Occipital lobe (tissue), 2 donors: ENCODE measurements around the gene MREG. TPM values are rescaled to one million over a fixed set of nuclear protein-coding genes. Genes with fewer than 3 reads are reported as not detected.

Source experiments
- DNase-seq: peaks from one replicate; lab custom pipeline; 2025; lab: John Stamatoyannopoulos, UW
- total RNA-seq: library from RNA; depleted of rRNA; stranded (reverse); fragments of >200 nt; gene quantifications from one replicate; pipeline ENCODE4 v1.2.3, GENCODE V29; 2014

MREG gene
- total RNA-seq = 2.5 TPM

- DNase-seq = peak; percentile 51
Measured at GRCh38 chr2:216013080-216013909, at the start of gene MREG. Gene MREG (minus strand): TSS chr2:216013551. CDS start chr2:216013327, 224 bp downstream.

- no peak for DNase-seq
Measured at GRCh38 chr2:216059233-216059834, 46.0 kb upstream of the MREG start.

- no peak for DNase-seq
Measured at GRCh38 chr2:216057688-216058193, 44.4 kb upstream of the MREG start.

GRCh38 chr2:216056739-216057138, 43.4 kb upstream of the MREG start:
- no peak for DNase-seq

- DNase-seq = no peak
Measured at GRCh38 chr2:216055680-216056079, 42.3 kb upstream of the MREG start.

- no peak for DNase-seq
Measured at GRCh38 chr2:216052420-216052819, 39.1 kb upstream of the MREG start.

- no peak for DNase-seq
Measured at GRCh38 chr2:216051350-216051749, 38.0 kb upstream of the MREG start.

GRCh38 chr2:216049452-216049851, 36.1 kb upstream of the MREG start:
- DNase-seq = no peak

- DNase-seq = no peak
Measured at GRCh38 chr2:216047397-216047796, 34.0 kb upstream of the MREG start.

GRCh38 chr2:216044883-216045486, 31.6 kb upstream of the MREG start:
- no peak for DNase-seq

GRCh38 chr2:216043949-216044348, 30.6 kb upstream of the MREG start:
- no peak for DNase-seq

- DNase-seq = no peak
Measured at GRCh38 chr2:216041438-216041837, 28.1 kb upstream of the MREG start.

- DNase-seq = no peak
Measured at GRCh38 chr2:216039918-216040317, 26.6 kb upstream of the MREG start.

- DNase-seq = peak; percentile 48
Measured at GRCh38 chr2:216034065-216034464, 20.7 kb upstream of the MREG start.

- no peak for DNase-seq
Measured at GRCh38 chr2:216033403-216033802, 20.1 kb upstream of the MREG start.

GRCh38 chr2:216031960-216032689, 18.8 kb upstream of the MREG start:
- no peak for DNase-seq

GRCh38 chr2:216030216-216030615, 16.9 kb upstream of the MREG start:
- DNase-seq = no peak

GRCh38 chr2:216029416-216030129, 16.2 kb upstream of the MREG start:
- DNase-seq = no peak

GRCh38 chr2:216024779-216025336, 11.5 kb upstream of the MREG start:
- no peak for DNase-seq

GRCh38 chr2:216023055-216023648, 9.8 kb upstream of the MREG start:
- DNase-seq = no peak
